HG03432 (cell line): ENCODE measurements around the gene SMAD1.
"Not testable (repeated sequence)": the region's sequence is repeated elsewhere in the genome, so short reads cannot be mapped to it uniquely, and the experiment has no call there.

Source experiments
- ATAC-seq: cut with Tn5 transposase; IDR thresholded peaks from one replicate; pipeline ENCODE4 v1.9.1; 2021; ENCODE audit warnings: mild to moderate bottlenecking, moderate library complexity; ENCODE audit not compliant: unreplicated experiment

SMAD1 gene

GRCh38 chr4:145554691-145555090 lies 73.0 kb downstream of the SMAD1 start:
- ATAC-seq = no peak

GRCh38 chr4:145557720-145558119 lies 76.1 kb downstream of the SMAD1 start:
- peak; percentile 86 for ATAC-seq

- no peak for ATAC-seq
Measured at GRCh38 chr4:145563293-145563985, 81.8 kb downstream of the SMAD1 start.

GRCh38 chr4:145564540-145564939 lies 82.9 kb downstream of the SMAD1 start:
- ATAC-seq = no peak

GRCh38 chr4:145565328-145565727 lies 83.7 kb downstream of the SMAD1 start:
- ATAC-seq = peak; percentile 90

- ATAC-seq = no peak
Measured at GRCh38 chr4:145566086-145566708, 84.5 kb downstream of the SMAD1 start.

GRCh38 chr4:145566768-145567167 lies 85.1 kb downstream of the SMAD1 start:
- no peak for ATAC-seq

- ATAC-seq = no peak
Measured at GRCh38 chr4:145567516-145567915, 85.9 kb downstream of the SMAD1 start.

GRCh38 chr4:145574546-145574945 lies 92.9 kb downstream of the SMAD1 start:
- not testable (repeated sequence) for ATAC-seq

GRCh38 chr4:145580906-145581305 lies 99.3 kb downstream of the SMAD1 start:
- no peak for ATAC-seq

GRCh38 chr4:145583191-145584055 lies 101.8 kb downstream of the SMAD1 start:
- ATAC-seq = no peak

- peak; percentile 55 for ATAC-seq
Measured at GRCh38 chr4:145587088-145587754, 105.6 kb downstream of the SMAD1 start.

- not testable (repeated sequence) for ATAC-seq
Measured at GRCh38 chr4:145589381-145589780, 107.7 kb downstream of the SMAD1 start.

- ATAC-seq = no peak
Measured at GRCh38 chr4:145589916-145590702, 108.5 kb downstream of the SMAD1 start.

- ATAC-seq = no peak
Measured at GRCh38 chr4:145602129-145602760, 120.6 kb downstream of the SMAD1 start.

GRCh38 chr4:145605941-145606340 lies 124.3 kb downstream of the SMAD1 start:
- ATAC-seq = no peak
